Activated CD4-positive, alpha-beta T cell treated with anti-CD3 and anti-CD28 coated beads, Interleukin-2, amount 10 ng/mL, durations not matched to agents 24 days and 14 days (primary cell): ENCODE data around the gene SPACDR. TPM values are rescaled to one million over a fixed set of nuclear protein-coding genes. Genes with fewer than 3 reads are reported as not detected.

Experiments
- DNase-seq: peaks from one replicate; pipeline ENCODE4 v3.0.0; 2022
- H3K27ac Mint-ChIP-seq: one replicate; pipeline ENCODE4 v1.8.0; 2022; ENCODE audit warnings: mild to moderate bottlenecking, mixed read lengths
- H3K27me3 Mint-ChIP-seq: one replicate; pipeline ENCODE4 v1.8.0; 2022; ENCODE audit warnings: mixed read lengths
- H3K36me3 Mint-ChIP-seq: one replicate; pipeline ENCODE4 v1.8.0; 2022; ENCODE audit warnings: low read depth, mild to moderate bottlenecking, mixed read lengths
- H3K4me1 Mint-ChIP-seq: one replicate; pipeline ENCODE4 v1.8.0; 2021; ENCODE audit warnings: mixed read lengths
- H3K4me3 Mint-ChIP-seq: one replicate; pipeline ENCODE4 v1.8.0; 2022; ENCODE audit warnings: mild to moderate bottlenecking, moderate library complexity, mixed read lengths
- H3K9me3 Mint-ChIP-seq: one replicate; pipeline ENCODE4 v1.8.0; 2021; ENCODE audit warnings: mixed read lengths
- intact Hi-C: fragments of 100-400 bp; cut with micrococcal nuclease; formaldehyde crosslinking; loops from one replicate; pipeline ENCODE4 v1.15.1; 2023
- total RNA-seq: library from RNA; stranded (reverse); gene quantifications from 2 replicates; pipeline ENCODE4 v1.2.3, GENCODE V29; 2022

SPACDR gene
- total RNA-seq, 1 donor from 2014 or later = 2.9 TPM

GRCh38 chr7:100432053-100432452, 32.0 kb downstream of the SPACDR start:
- H3K36me3 Mint-ChIP-seq = peaks cover 58% of the 10 kb centered on the region
- peaks cover 4% of the 10 kb centered on the region for H3K9me3 Mint-ChIP-seq
- peaks cover 8% of the 10 kb centered on the region for H3K27me3 Mint-ChIP-seq
- peak overlapping the region; percentile 62 for H3K27ac Mint-ChIP-seq
- intact Hi-C loops = loop anchor here (10.0 kb wide), 1 partner anchor 443 kb away; the partner anchor contains the start of gene SRRT
- no peak for DNase-seq
- peak overlapping the region; percentile 95 for H3K4me3 Mint-ChIP-seq
- peaks cover 55% of the 10 kb centered on the region for H3K4me1 Mint-ChIP-seq

- H3K27ac Mint-ChIP-seq = peak overlapping the region; percentile 62
- peak overlapping the region; percentile 95 for H3K4me3 Mint-ChIP-seq
- intact Hi-C loops = loop anchor here (10.0 kb wide), 1 partner anchor 443 kb away; the partner anchor contains the start of gene SRRT
- H3K36me3 Mint-ChIP-seq = peaks cover 57% of the 10 kb centered on the region
- H3K27me3 Mint-ChIP-seq = peaks cover 8% of the 10 kb centered on the region
- peaks cover 4% of the 10 kb centered on the region for H3K9me3 Mint-ChIP-seq
- DNase-seq = no peak
- peaks cover 55% of the 10 kb centered on the region for H3K4me1 Mint-ChIP-seq
Observed at GRCh38 chr7:100431286-100431735, 32.7 kb downstream of the SPACDR start.

- intact Hi-C loops = loop anchor here (10.0 kb wide), 1 partner anchor 444 kb away; the partner anchor contains the start of gene SRRT
- H3K27me3 Mint-ChIP-seq = peaks cover 11% of the 10 kb centered on the region
- peaks cover 55% of the 10 kb centered on the region for H3K4me1 Mint-ChIP-seq
- H3K27ac Mint-ChIP-seq = peak overlapping the region; percentile 95
- H3K36me3 Mint-ChIP-seq = peaks cover 55% of the 10 kb centered on the region
- H3K4me3 Mint-ChIP-seq = peak overlapping the region; percentile 95
- peak; percentile 69 for DNase-seq
- H3K9me3 Mint-ChIP-seq = peaks cover 4% of the 10 kb centered on the region
Observed at GRCh38 chr7:100430493-100431285, 33.4 kb downstream of the SPACDR start.

- Mint-ChIP-seq H3K9me3 (peaks cover 4% of the 10 kb centered on the region), H3K4me1 (peaks cover 51% of the 10 kb centered on the region), H3K27ac (peak within 1 kb of the TSS; percentile 97), H3K27me3 (peaks cover 11% of the 10 kb centered on the region), H3K36me3 (peaks cover 48% of the 10 kb centered on the region), H3K4me3 (peak within 1 kb of the TSS; percentile 95)
- DNase-seq = peak; percentile 98
- intact Hi-C loops = loop anchor here (1.0 to 10.0 kb wide), 11 partner anchors 49 to 957 kb away; partner anchors contain the start of genes AGFG2, CNPY4, FBXO24 and LAMTOR4
Observed at GRCh38 chr7:100429637-100430492, 34.2 kb downstream of the SPACDR start, which contains the start of gene MEPCE. Gene MEPCE (plus strand): TSS chr7:100429831. CDS start chr7:100430019, 188 bp downstream.

GRCh38 chr7:100428967-100429636, 35.0 kb downstream of the SPACDR start:
- Mint-ChIP-seq H3K4me3 (peak overlapping the region; percentile 95), H3K4me1 (peaks cover 43% of the 10 kb centered on the region), H3K9me3 (peaks cover 4% of the 10 kb centered on the region), H3K27me3 (peaks cover 11% of the 10 kb centered on the region), H3K27ac (peak overlapping the region; percentile 97), H3K36me3 (peaks cover 40% of the 10 kb centered on the region)
- intact Hi-C loops = loop anchor here (1.0 to 5.0 kb wide), 14 partner anchors 7 to 956 kb away; partner anchors contain the start of genes AGFG2, CNPY4, FBXO24 and LAMTOR4
- peak; percentile 100 for DNase-seq

GRCh38 chr7:100428199-100428966, 35.7 kb downstream of the SPACDR start, which contains the start of gene ZCWPW1:
Gene ZCWPW1 (minus strand): TSS chr7:100428703. CDS start chr7:100420649, 8,054 bp downstream.
- intact Hi-C loops = loop anchor here (1.0 to 5.0 kb wide), 11 partner anchors 8 to 956 kb away; partner anchors contain the start of genes AGFG2, CNPY4, LAMTOR4 and MBLAC1
- DNase-seq = peak; percentile 99
- peaks cover 4% of the 10 kb centered on the region for H3K9me3 Mint-ChIP-seq
- peak within 1 kb of the TSS; percentile 97 for H3K27ac Mint-ChIP-seq
- H3K4me1 Mint-ChIP-seq = peaks cover 36% of the 10 kb centered on the region
- H3K4me3 Mint-ChIP-seq = peak within 1 kb of the TSS; percentile 95
- H3K27me3 Mint-ChIP-seq = peaks cover 11% of the 10 kb centered on the region
- peaks cover 33% of the 10 kb centered on the region for H3K36me3 Mint-ChIP-seq

GRCh38 chr7:100427762-100428198, 36.3 kb downstream of the SPACDR start:
- peak overlapping the region; percentile 97 for H3K27ac Mint-ChIP-seq
- H3K27me3 Mint-ChIP-seq = peaks cover 11% of the 10 kb centered on the region
- peak overlapping the region; percentile 95 for H3K4me3 Mint-ChIP-seq
- intact Hi-C loops = loop anchor here (1.0 to 5.0 kb wide), 11 partner anchors 9 to 955 kb away; partner anchors contain the start of genes AGFG2, CNPY4, LAMTOR4 and MBLAC1
- peaks cover 30% of the 10 kb centered on the region for H3K4me1 Mint-ChIP-seq
- H3K9me3 Mint-ChIP-seq = peaks cover 4% of the 10 kb centered on the region
- no peak for DNase-seq
- peaks cover 27% of the 10 kb centered on the region for H3K36me3 Mint-ChIP-seq

- peaks cover 17% of the 10 kb centered on the region for H3K36me3 Mint-ChIP-seq
- H3K4me3 Mint-ChIP-seq = no peak overlapping the region
- DNase-seq = no peak
- H3K27ac Mint-ChIP-seq = no peak overlapping the region
- intact Hi-C loops = loop anchor here (5.0 kb wide), 1 partner anchor 279 kb away; the partner anchor contains the start of gene LAMTOR4
- H3K4me1 Mint-ChIP-seq = peaks cover 17% of the 10 kb centered on the region
- H3K9me3 Mint-ChIP-seq = peaks cover 4% of the 10 kb centered on the region
- H3K27me3 Mint-ChIP-seq = peaks cover 11% of the 10 kb centered on the region
Observed at GRCh38 chr7:100426516-100426915, 37.5 kb downstream of the SPACDR start.

- H3K36me3 Mint-ChIP-seq = peaks cover 12% of the 10 kb centered on the region
- no peak overlapping the region for H3K27ac Mint-ChIP-seq
- no peak for DNase-seq
- H3K4me3 Mint-ChIP-seq = no peak overlapping the region
- peaks cover 11% of the 10 kb centered on the region for H3K27me3 Mint-ChIP-seq
- H3K4me1 Mint-ChIP-seq = peaks cover 12% of the 10 kb centered on the region
- intact Hi-C loops = loop anchor here (5.0 kb wide), 1 partner anchor 278 kb away; the partner anchor contains the start of gene LAMTOR4
- peaks cover 4% of the 10 kb centered on the region for H3K9me3 Mint-ChIP-seq
Observed at GRCh38 chr7:100425347-100425746, 38.7 kb downstream of the SPACDR start.

GRCh38 chr7:100423315-100423714, 40.7 kb downstream of the SPACDR start:
- no peaks in the 10 kb centered on the region for H3K36me3 Mint-ChIP-seq
- peaks cover 4% of the 10 kb centered on the region for H3K9me3 Mint-ChIP-seq
- H3K27ac Mint-ChIP-seq = no peak overlapping the region
- peaks cover under 1% of the 10 kb centered on the region for H3K4me1 Mint-ChIP-seq
- H3K27me3 Mint-ChIP-seq = peaks cover 11% of the 10 kb centered on the region
- DNase-seq = no peak
- no peak overlapping the region for H3K4me3 Mint-ChIP-seq
- intact Hi-C loops = no loop called here

GRCh38 chr7:100419660-100420226, 44.3 kb downstream of the SPACDR start:
- peaks cover 4% of the 10 kb centered on the region for H3K27me3 Mint-ChIP-seq
- intact Hi-C loops = no loop called here

More at GRCh38 chr7:100419660-100420226, 44.3 kb downstream of the SPACDR start:
- no peak for DNase-seq
- H3K36me3 Mint-ChIP-seq = no peaks in the 10 kb centered on the region
- no peak overlapping the region for H3K27ac Mint-ChIP-seq
- no peaks in the 10 kb centered on the region for H3K9me3 Mint-ChIP-seq
- H3K4me3 Mint-ChIP-seq = no peak overlapping the region
- H3K4me1 Mint-ChIP-seq = no peaks in the 10 kb centered on the region
